ENCODE results near the gene IDH2. TPM values are rescaled to one million over a fixed set of nuclear protein-coding genes. Genes with fewer than 3 reads are reported as not detected.

IDH2 gene
- polyA plus RNA-seq, 1 donor from 2014 or later: 84.7 TPM

GRCh38 chr15:90058775-90059174 lies 43.5 kb downstream of the IDH2 start:
- Histone ChIP-seq H3K9me3 (ENCODE audit: low read length) (no peaks in the 10 kb centered on the region), H3K36me3 (ENCODE audit: insufficient read depth, low read length) (no peaks in the 10 kb centered on the region), H3K4me3 (ENCODE audit: low read length) (no peak overlapping the region), H3K9me2 (ENCODE audit: insufficient read depth, low read length) (no peaks in the 10 kb centered on the region), H3K9ac (ENCODE audit: low read length) (no peak overlapping the region), H3K4me2 (ENCODE audit: low read length) (no peak overlapping the region), H3K79me2 (replicated peaks; ENCODE audit: insufficient read depth, low read length) (no peaks in the 10 kb centered on the region), H2AFZ (ENCODE audit: low read depth, low read length) (no peak overlapping the region), H4K20me1 (ENCODE audit: insufficient read depth) (no peaks in the 10 kb centered on the region), H3K27me3 (ENCODE audit: insufficient read depth, low read depth, low read length) (no peaks in the 10 kb centered on the region), H3K27ac (ENCODE audit: low read length) (no peak overlapping the region), H3F3A (ENCODE audit: insufficient read depth, low read length, poor library complexity, severe bottlenecking) (no peaks in the 10 kb centered on the region)
- TF ChIP-seq POLR2AphosphoS5 (IDR thresholded peaks at IDR 0.05) (no peak), SMC3 (conservative IDR thresholded peaks at IDR 0.05; ENCODE audit: poor library complexity) (no peak), RAD21 (conservative IDR thresholded peaks at IDR 0.05) (no peak), MXI1 (conservative IDR thresholded peaks at IDR 0.05; ENCODE audit: poor library complexity, severe bottlenecking) (no peak), CTCF (IDR thresholded peaks at IDR 0.05; ENCODE audit: poor library complexity, severe bottlenecking) (no peak), EP300 (conservative IDR thresholded peaks at IDR 0.05; ENCODE audit: poor library complexity, severe bottlenecking) (no peak), EZH2 (IDR thresholded peaks at IDR 0.05; ENCODE audit: borderline replicate concordance, insufficient read depth, low read length, poor library complexity, severe bottlenecking) (no peak), TAF1 (IDR thresholded peaks at IDR 0.05; ENCODE audit: low read depth) (no peak)
- TF ChIP-seq, protein P1, sequence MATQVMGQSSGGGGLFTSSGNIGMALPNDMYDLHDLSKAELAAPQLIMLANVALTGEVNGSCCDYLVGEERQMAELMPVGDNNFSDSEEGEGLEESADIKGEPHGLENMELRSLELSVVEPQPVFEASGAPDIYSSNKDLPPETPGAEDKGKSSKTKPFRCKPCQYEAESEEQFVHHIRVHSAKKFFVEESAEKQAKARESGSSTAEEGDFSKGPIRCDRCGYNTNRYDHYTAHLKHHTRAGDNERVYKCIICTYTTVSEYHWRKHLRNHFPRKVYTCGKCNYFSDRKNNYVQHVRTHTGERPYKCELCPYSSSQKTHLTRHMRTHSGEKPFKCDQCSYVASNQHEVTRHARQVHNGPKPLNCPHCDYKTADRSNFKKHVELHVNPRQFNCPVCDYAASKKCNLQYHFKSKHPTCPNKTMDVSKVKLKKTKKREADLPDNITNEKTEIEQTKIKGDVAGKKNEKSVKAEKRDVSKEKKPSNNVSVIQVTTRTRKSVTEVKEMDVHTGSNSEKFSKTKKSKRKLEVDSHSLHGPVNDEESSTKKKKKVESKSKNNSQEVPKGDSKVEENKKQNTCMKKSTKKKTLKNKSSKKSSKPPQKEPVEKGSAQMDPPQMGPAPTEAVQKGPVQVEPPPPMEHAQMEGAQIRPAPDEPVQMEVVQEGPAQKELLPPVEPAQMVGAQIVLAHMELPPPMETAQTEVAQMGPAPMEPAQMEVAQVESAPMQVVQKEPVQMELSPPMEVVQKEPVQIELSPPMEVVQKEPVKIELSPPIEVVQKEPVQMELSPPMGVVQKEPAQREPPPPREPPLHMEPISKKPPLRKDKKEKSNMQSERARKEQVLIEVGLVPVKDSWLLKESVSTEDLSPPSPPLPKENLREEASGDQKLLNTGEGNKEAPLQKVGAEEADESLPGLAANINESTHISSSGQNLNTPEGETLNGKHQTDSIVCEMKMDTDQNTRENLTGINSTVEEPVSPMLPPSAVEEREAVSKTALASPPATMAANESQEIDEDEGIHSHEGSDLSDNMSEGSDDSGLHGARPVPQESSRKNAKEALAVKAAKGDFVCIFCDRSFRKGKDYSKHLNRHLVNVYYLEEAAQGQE (IDR thresholded peaks at IDR 0.05; ENCODE audit: borderline replicate concordance): no peak

DNA sequence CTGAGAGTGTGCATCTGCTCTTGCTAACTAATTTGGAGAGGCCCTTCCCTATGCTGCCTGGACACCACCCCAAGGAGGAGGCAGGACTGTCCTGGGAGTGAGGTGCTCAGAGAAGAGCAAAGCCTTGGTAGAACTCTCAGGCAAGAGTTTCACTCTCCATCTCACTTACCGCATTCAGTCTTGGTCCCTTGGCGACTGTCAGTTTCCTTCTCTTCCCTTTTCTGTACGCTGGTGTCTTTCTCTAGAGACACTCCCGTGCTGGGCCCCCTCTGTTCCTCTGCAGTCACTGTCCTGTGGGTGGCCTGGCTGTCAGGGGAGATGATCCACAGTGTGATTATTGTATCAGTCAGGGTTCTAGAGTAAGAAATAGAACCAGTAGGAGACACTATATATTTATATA lies 44.0 kb downstream of the IDH2 start:
- no peak overlapping the region for H3K4me2 ChIP-seq (ENCODE audit: low read length)
- H3K9me2 ChIP-seq (ENCODE audit: insufficient read depth, low read length): no peaks in the 10 kb centered on the region
- H3K9ac ChIP-seq (ENCODE audit: low read length): no peak overlapping the region
- H3K79me2 ChIP-seq (replicated peaks; ENCODE audit: insufficient read depth, low read length): no peaks in the 10 kb centered on the region
- no peak overlapping the region for H3K4me3 ChIP-seq (ENCODE audit: low read length)
- H3K27ac ChIP-seq (ENCODE audit: low read length): no peak overlapping the region
- H3K27me3 ChIP-seq (ENCODE audit: insufficient read depth, low read depth, low read length): no peaks in the 10 kb centered on the region
- TF ChIP-seq RAD21 (conservative IDR thresholded peaks at IDR 0.05) (no peak), EZH2 (IDR thresholded peaks at IDR 0.05; ENCODE audit: borderline replicate concordance, insufficient read depth, low read length, poor library complexity, severe bottlenecking) (no peak), POLR2AphosphoS5 (IDR thresholded peaks at IDR 0.05) (no peak), SMC3 (conservative IDR thresholded peaks at IDR 0.05; ENCODE audit: poor library complexity) (no peak), TAF1 (IDR thresholded peaks at IDR 0.05; ENCODE audit: low read depth) (no peak), EP300 (conservative IDR thresholded peaks at IDR 0.05; ENCODE audit: poor library complexity, severe bottlenecking) (no peak), MXI1 (conservative IDR thresholded peaks at IDR 0.05; ENCODE audit: poor library complexity, severe bottlenecking) (no peak), CTCF (IDR thresholded peaks at IDR 0.05; ENCODE audit: poor library complexity, severe bottlenecking) (no peak)
- TF ChIP-seq, protein P1 (IDR thresholded peaks at IDR 0.05; ENCODE audit: borderline replicate concordance): no peak
- no peak overlapping the region for H2AFZ ChIP-seq (ENCODE audit: low read depth, low read length)
- no peaks in the 10 kb centered on the region for H4K20me1 ChIP-seq (ENCODE audit: insufficient read depth)
- H3K36me3 ChIP-seq (ENCODE audit: insufficient read depth, low read length): no peaks in the 10 kb centered on the region
- H3F3A ChIP-seq (ENCODE audit: insufficient read depth, low read length, poor library complexity, severe bottlenecking): no peaks in the 10 kb centered on the region
- no peaks in the 10 kb centered on the region for H3K9me3 ChIP-seq (ENCODE audit: low read length)

All from neural cell (in vitro differentiated cells).